ENCODE measurements around the gene REEP2.

REEP2 gene

GRCh38 chr5:138466900-138467710, 28.2 kb downstream of the REEP2 start:
- no peaks in the 10 kb centered on the region for H3K36me3 ChIP-seq (ENCODE audit: insufficient read depth, low read length)
- no peak for TF ChIP-seq EZH2 (IDR thresholded peaks at IDR 0.05)
- TF ChIP-seq POLR2AphosphoS5 (IDR thresholded peaks at IDR 0.05; ENCODE audit: borderline replicate concordance, low read depth, low read length): no peak
- TF ChIP-seq FOXP2 (optimal IDR thresholded peaks at IDR 0.05; ENCODE audit: control extremely low read depth, extremely low read length, insufficient read depth): no peak
- H3K9ac ChIP-seq (ENCODE audit: insufficient read length): no peak overlapping the region
- no peak overlapping the region for H3K4me3 ChIP-seq
- no peak overlapping the region for H3K27ac ChIP-seq
- H3K9me3 ChIP-seq (ENCODE audit: low read depth, low read length): no peaks in the 10 kb centered on the region
- no peak for DNase-seq (ENCODE audit: low read depth, low spot score)

GRCh38 chr5:138467711-138468132, 28.9 kb downstream of the REEP2 start:
- Histone ChIP-seq H3K9ac (ENCODE audit: insufficient read length) (no peak overlapping the region), H3K9me3 (ENCODE audit: low read depth, low read length) (no peaks in the 10 kb centered on the region), H3K36me3 (ENCODE audit: insufficient read depth, low read length) (no peaks in the 10 kb centered on the region), H3K27ac (no peak overlapping the region), H3K4me3 (no peak overlapping the region)
- TF ChIP-seq FOXP2 (optimal IDR thresholded peaks at IDR 0.05; ENCODE audit: control extremely low read depth, extremely low read length, insufficient read depth): no peak
- TF ChIP-seq EZH2 (IDR thresholded peaks at IDR 0.05): no peak
- no peak for TF ChIP-seq POLR2AphosphoS5 (IDR thresholded peaks at IDR 0.05; ENCODE audit: borderline replicate concordance, low read depth, low read length)
- no peak for DNase-seq (ENCODE audit: low read depth, low spot score)

- H3K36me3 ChIP-seq (ENCODE audit: insufficient read depth, low read length): no peaks in the 10 kb centered on the region
- no peaks in the 10 kb centered on the region for H3K9me3 ChIP-seq (ENCODE audit: low read depth, low read length)
- no peak for DNase-seq (ENCODE audit: low read depth, low spot score)
- no peak overlapping the region for H3K27ac ChIP-seq
- no peak for TF ChIP-seq EZH2 (IDR thresholded peaks at IDR 0.05)
- TF ChIP-seq FOXP2 (optimal IDR thresholded peaks at IDR 0.05; ENCODE audit: control extremely low read depth, extremely low read length, insufficient read depth): no peak
- no peak for TF ChIP-seq POLR2AphosphoS5 (IDR thresholded peaks at IDR 0.05; ENCODE audit: borderline replicate concordance, low read depth, low read length)
- no peak overlapping the region for H3K9ac ChIP-seq (ENCODE audit: insufficient read length)
- no peak overlapping the region for H3K4me3 ChIP-seq
These were observed 29.5 kb downstream of the REEP2 start for GRCh38 chr5:138468133-138468965.

DNA sequence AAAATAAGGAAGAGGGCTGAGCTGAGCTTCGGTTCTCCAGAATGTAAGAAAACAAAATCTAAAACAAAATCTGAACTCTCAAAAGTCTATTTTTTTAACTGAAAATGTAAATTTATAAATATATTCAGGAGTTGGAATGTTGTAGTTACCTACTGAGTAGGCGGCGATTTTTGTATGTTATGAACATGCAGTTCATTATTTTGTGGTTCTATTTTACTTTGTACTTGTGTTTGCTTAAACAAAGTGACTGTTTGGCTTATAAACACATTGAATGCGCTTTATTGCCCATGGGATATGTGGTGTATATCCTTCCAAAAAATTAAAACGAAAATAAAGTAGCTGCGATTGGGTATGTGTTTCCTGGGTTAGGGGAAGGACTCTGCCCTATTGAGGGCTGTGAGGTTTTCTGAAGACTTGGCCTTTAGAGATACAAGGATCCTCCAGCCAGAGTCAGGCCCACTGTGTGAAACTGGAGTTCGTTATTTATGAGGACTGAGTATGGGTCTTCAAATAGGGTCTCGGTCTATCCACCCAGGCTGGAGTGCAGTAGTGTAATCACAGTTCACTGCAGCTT, 30.2 kb downstream of the REEP2 start:
- no peaks in the 10 kb centered on the region for H3K9me3 ChIP-seq (ENCODE audit: low read depth, low read length)
- no peaks in the 10 kb centered on the region for H3K36me3 ChIP-seq (ENCODE audit: insufficient read depth, low read length)
- no peak for DNase-seq (ENCODE audit: low read depth, low spot score)
- H3K4me3 ChIP-seq: no peak overlapping the region
- H3K9ac ChIP-seq (ENCODE audit: insufficient read length): no peak overlapping the region
- TF ChIP-seq POLR2AphosphoS5 (IDR thresholded peaks at IDR 0.05; ENCODE audit: borderline replicate concordance, low read depth, low read length) (0 out of 2 replicates have a peak, but pooled peaks have one; percentile 5), FOXP2 (optimal IDR thresholded peaks at IDR 0.05; ENCODE audit: control extremely low read depth, extremely low read length, insufficient read depth) (no peak)
- H3K27ac ChIP-seq: no peak overlapping the region

DNA sequence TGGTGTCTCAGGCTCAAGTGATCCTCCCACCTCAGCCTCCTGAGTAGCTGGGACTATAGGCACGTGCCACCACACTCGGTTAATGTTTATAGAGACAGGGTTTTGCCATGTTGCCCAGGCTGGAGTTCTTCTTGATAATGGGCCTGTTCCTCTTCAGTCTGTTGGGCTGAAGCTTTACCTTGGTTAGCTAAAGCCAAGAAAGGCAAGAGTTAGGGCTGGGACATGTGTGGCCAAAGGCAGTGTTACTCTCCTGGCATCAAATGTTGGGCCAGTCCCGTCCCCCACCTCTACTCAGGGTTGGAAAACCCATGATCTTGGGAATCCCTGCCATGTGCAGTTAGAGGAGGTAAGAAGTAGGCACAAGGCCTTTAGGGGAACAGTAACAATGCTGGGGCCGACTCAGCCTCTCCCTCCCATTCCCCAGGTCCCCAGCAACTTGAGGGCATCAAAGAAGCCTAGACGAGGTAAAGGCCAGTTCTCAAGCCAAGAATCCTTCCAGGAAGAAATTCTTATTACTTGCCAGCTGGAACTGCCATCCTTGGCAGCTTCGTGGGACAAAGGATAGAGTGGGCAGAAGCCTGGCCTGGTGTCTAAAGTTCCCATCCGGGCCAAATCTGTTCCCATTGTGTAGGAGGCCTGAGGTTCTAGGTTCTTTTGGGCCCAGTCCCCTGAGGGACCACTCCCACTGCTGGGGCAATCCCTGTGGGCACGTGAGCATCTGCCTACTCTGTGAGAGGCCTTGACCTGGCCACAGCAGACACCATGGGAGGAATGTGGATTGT, 30.9 kb downstream of the REEP2 start:
- Histone ChIP-seq H3K9me3 (ENCODE audit: low read depth, low read length) (no peaks in the 10 kb centered on the region), H3K9ac (ENCODE audit: insufficient read length) (no peak overlapping the region), H3K36me3 (ENCODE audit: insufficient read depth, low read length) (no peaks in the 10 kb centered on the region), H3K4me3 (no peak overlapping the region), H3K27ac (no peak overlapping the region)
- DNase-seq (ENCODE audit: low read depth, low spot score): no peak
- no peak for TF ChIP-seq EZH2 (IDR thresholded peaks at IDR 0.05)
- no peak; the same call in 1 of the 2 replicates for TF ChIP-seq POLR2AphosphoS5 (IDR thresholded peaks at IDR 0.05; ENCODE audit: borderline replicate concordance, low read depth, low read length)
- TF ChIP-seq FOXP2 (optimal IDR thresholded peaks at IDR 0.05; ENCODE audit: control extremely low read depth, extremely low read length, insufficient read depth): no peak

DNA sequence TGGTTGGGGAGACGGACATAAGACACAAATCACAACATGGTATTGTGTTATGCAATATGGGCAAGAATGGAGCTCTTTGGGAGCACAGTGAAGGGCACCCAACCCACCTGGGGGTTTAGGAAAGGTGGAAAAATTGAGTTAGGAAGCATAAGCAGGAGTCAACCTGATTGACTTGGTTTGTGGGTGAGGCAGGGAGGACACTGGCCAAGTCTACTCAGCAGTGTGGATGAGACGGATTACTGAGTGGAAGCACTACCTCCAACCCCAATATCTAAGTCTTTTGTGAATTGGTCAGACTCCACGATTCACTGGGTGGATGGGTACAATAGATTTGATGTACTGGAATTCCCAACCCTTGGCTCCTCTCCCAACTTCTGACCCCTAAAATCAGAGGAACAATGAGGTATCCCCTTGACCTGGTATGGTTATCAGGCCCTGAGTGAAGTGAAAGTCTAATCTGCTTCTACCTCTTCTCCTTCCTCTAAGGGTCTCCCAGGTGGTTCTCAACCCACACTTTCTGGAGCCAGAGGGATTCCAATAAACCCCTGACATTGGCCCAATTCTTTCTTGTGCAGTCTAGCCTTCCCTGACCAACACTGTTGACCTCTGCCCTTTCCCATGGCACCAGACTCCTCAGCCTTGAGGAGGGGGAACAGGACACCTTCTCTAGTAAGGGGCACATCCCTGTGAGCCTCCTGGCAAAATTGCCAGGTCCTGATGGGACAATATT, 31.6 kb downstream of the REEP2 start:
- Histone ChIP-seq H3K4me3 (no peak overlapping the region), H3K9me3 (ENCODE audit: low read depth, low read length) (no peaks in the 10 kb centered on the region), H3K36me3 (ENCODE audit: insufficient read depth, low read length) (no peaks in the 10 kb centered on the region), H3K27ac (no peak overlapping the region), H3K9ac (ENCODE audit: insufficient read length) (no peak overlapping the region)
- no peak for TF ChIP-seq EZH2 (IDR thresholded peaks at IDR 0.05)
- no peak; the same call in 1 of the 2 replicates for TF ChIP-seq POLR2AphosphoS5 (IDR thresholded peaks at IDR 0.05; ENCODE audit: borderline replicate concordance, low read depth, low read length)
- TF ChIP-seq FOXP2 (optimal IDR thresholded peaks at IDR 0.05; ENCODE audit: control extremely low read depth, extremely low read length, insufficient read depth): no peak
- no peak for DNase-seq (ENCODE audit: low read depth, low spot score)

- no peak for DNase-seq (ENCODE audit: low read depth, low spot score)
- no peak for TF ChIP-seq EZH2 (IDR thresholded peaks at IDR 0.05)
- no peak for TF ChIP-seq POLR2AphosphoS5 (IDR thresholded peaks at IDR 0.05; ENCODE audit: borderline replicate concordance, low read depth, low read length)
- TF ChIP-seq FOXP2 (optimal IDR thresholded peaks at IDR 0.05; ENCODE audit: control extremely low read depth, extremely low read length, insufficient read depth): no peak
- Histone ChIP-seq H3K36me3 (ENCODE audit: insufficient read depth, low read length) (no peaks in the 10 kb centered on the region), H3K27ac (no peak overlapping the region), H3K4me3 (no peak overlapping the region), H3K9me3 (ENCODE audit: low read depth, low read length) (no peaks in the 10 kb centered on the region), H3K9ac (ENCODE audit: insufficient read length) (no peak overlapping the region)
These were observed 32.1 kb downstream of the REEP2 start for GRCh38 chr5:138471052-138471361.
